HG02973 (cell line): ENCODE results near the gene SYNPR.

ENCODE experiments used
- ATAC-seq: cut with Tn5 transposase; IDR thresholded peaks from one replicate; pipeline ENCODE4 v1.9.1; 2021; ENCODE audit warnings: moderate library complexity; ENCODE audit not compliant: unreplicated experiment

The SYNPR gene

GRCh38 chr3:63370094-63370493, 92.0 kb downstream of the SYNPR start:
- ATAC-seq: no peak

- no peak for ATAC-seq
Observed at GRCh38 chr3:63383040-63383439, 104.9 kb downstream of the SYNPR start.

GRCh38 chr3:63384382-63384781, 106.3 kb downstream of the SYNPR start:
- ATAC-seq: no peak

- ATAC-seq: no peak
Observed at GRCh38 chr3:63385629-63386028, 107.5 kb downstream of the SYNPR start.

DNA sequence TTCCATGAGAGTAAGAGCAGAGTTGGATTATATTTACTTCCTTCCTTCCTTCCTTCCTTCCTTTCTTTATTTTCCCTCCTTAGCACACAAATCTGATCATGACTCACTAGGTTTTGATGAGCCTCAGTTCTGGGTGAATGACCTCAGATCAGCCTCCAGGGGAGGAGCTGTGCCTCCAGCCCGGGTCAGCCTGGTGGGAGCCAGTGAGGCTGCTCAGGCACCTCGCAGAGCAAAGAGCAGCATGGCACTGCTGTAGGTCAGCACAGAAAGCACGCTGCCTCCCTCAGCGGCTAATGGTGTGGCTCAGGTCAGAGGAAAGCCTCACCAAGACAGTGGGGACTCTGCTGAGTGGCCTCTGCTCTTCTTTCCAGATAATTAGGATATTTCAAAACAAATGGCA, 108.5 kb downstream of the SYNPR start:
- ATAC-seq: no peak

GRCh38 chr3:63387568-63387967, 109.5 kb downstream of the SYNPR start:
- ATAC-seq: no peak

GRCh38 chr3:63390710-63391230, 112.7 kb downstream of the SYNPR start:
- ATAC-seq: no peak

DNA sequence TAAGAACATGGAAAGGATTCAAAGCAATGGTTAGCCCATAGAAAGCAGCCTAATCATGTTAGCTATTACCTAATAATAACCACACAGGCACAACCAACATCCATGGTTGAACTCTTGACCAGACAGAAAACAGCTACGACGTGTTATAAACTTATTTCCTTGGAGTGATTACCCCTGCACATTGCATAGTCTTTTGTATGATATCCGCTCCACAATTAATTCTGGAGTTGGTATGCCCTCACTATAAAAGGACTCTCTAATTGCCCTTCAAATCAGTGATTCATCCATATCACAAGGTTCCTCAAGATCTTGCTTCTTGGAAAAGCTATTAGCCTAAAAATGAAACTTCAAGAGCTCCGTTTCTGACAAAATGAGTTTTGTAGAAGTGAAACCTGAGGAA, 117.9 kb downstream of the SYNPR start:
- no peak for ATAC-seq

DNA sequence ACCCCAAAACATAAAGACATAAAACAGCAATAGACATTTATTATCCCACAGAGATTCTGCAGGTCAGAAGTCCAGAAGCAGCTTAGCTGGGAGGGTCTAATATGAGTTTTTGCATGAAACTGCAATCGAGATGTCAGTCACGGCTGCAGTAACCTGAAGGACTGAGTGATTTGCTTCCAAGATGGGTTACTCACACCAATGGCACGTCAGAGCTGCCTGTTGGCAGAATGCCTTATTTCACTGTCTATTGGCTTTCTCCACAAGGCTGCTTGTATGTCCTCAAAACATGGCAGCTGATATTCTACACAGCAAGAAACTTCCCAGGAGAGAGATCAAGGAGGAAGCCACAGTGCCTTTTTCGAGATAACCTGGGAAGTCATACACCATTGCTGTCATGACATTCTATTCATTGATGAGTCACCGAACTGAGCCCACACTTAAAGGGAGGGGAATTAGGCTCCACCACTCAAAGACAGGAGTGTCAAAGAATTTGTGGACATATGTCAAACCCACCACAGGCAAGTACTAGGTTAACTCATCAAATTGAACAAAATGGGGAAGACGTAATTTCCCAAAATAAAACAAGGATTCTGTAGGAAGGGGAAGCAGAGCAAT, 122.2 kb downstream of the SYNPR start:
- no peak for ATAC-seq

DNA sequence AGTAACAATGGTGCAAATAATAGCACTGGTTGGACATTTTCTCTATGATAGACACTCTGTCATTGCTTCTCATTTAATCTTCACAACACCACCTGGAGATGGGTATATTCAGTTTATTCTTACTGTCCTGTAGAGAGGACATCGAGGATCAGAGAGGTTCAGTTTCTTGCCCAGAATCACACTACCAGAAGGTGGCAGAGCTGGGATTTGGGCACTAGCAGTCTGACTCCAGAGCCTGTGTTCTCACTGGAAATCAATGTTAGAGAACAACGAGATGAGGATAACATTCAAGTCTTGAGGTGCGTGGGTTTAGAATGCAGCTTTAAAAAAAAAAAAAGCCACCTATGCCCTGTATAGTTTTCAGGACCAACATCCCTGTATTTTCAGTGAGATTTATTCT, 127.8 kb downstream of the SYNPR start:
- no peak for ATAC-seq

GRCh38 chr3:63413523-63413922, 135.4 kb downstream of the SYNPR start:
- no peak for ATAC-seq

DNA sequence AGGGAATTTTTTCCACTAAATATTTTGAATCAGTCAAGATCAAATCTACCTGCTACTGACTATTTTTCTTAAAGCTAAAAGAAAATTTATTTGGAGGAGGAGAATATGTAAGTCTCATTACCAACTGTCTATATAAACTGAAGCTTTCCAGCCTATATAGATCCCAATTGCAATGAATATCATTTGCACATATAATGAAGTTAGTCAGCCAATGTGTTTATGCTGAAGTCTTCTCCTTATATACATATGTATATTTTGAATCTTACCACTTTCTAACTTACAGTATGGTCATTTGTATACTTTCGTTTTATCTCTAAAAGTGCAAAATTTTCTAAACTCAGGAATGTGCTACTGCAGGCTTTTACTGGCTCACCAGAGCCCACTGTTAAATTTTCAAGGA, 136.5 kb downstream of the SYNPR start:
- ATAC-seq: no peak

- ATAC-seq: no peak
Observed at GRCh38 chr3:63429905-63430304, 151.8 kb downstream of the SYNPR start.

DNA sequence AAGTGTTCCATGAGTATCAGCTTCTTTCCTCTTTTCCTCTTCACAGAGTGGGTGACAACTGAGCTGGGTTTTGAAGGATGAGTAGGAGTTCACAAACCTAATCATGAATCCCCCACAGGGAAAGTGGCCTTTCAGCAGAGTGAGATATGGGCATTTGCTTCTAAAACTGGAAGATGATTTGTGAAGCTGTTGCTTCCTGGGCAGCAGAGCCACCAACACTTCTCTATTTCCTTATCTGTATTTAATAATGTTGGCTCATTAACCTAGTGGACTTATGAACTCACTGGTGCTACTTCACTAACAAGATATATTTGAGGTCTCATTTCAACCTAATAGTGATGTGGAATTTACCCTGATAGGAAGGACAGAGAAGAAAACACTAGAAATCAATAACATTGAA, 152.8 kb downstream of the SYNPR start:
- no peak for ATAC-seq

- no peak for ATAC-seq
Observed at GRCh38 chr3:63437858-63438257, 159.8 kb downstream of the SYNPR start.

- no peak for ATAC-seq
Observed at GRCh38 chr3:63438826-63439371, 160.8 kb downstream of the SYNPR start.

GRCh38 chr3:63441262-63441661, 163.2 kb downstream of the SYNPR start:
- ATAC-seq: no peak

DNA sequence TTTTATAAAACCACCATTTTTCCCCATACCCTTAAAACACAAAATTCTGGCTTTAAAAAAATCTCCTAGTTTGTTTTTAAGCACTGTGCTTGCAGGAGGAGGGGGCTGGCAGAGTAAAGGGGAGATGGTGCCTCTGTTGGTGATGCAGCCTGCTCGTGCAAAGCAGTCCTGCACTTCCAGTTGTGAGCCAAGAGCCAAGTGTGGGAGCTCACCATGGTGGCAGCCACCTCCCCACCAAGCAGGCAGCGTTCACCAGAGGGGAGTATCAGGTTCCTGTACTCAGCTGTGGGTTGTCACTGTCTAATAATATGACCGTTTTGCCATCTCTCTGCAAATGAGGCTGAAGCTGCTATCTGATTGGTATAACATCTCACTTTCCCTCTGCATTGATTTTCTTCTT, 164.8 kb downstream of the SYNPR start:
- ATAC-seq: no peak

DNA sequence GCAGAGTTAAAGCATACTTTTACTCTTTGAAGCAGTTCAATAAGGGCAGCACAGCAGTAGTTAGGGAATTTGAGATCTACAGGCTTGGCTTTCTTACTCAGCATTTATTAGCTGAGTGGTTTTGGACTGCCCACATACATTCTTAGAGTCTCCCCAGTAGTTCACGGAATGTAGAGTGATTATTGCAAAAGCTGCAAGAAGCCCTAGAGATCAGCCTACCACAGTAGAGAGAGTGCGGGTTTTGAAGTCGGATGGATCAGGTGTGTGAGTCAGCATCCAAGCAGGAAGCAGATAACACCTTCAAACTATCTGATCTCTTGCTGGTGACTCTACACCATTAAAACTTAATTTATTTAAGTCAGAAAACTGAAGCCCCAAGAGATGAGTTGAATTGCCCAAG, 171.9 kb downstream of the SYNPR start:
- no peak for ATAC-seq

DNA sequence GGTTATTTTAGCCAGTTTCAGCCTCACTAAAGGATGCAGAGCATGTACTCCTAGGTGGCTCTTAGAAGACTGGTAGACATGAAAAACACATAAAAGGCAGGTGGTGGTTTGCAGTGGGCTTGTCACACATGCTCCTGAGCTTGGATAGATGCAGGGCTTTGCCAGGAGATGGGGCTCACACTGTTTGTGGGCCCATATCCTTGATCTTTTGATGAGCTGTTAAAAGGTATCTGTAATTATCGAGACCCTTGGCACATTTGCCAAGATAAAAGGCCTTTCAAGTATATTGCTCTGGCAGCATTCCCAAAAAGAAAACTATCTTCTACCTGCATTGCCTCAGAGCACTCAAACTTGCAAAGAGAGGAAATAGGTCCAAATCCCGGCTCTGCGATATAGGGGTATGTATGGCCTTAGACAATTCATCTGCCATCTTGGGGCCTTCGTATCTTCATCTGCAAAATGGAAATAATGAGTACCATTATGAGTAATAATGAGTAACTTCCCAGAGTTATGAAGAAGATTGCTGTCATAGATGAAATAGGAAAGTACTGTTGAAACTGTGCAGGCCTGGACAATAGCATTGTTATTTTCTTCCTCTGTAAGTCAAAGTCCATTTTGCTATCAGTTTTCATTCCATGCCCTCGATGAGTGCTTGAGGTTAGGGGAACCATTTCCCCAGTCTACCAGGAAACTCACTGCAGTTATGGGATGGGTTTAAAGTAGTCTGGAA, 172.7 kb downstream of the SYNPR start:
- no peak for ATAC-seq

DNA sequence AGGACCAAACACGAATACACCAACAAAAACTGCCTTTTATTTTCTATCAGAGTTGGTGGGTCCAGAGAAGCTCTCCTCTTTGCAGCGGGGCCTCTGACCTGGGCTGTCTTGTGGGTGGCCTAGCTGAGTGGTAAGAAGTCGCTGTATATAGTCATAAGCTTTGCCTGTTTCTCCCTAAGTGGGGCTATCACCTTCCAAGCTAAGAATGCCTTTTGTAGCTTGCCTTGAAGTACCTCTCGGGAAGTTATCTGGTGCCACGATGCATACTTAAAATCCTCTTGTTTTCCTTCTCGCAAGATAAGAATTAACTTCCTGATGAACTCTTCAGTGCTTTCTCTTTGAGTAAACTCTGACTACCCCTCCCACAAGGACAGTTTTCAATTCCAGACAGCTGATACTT, 178.8 kb downstream of the SYNPR start:
- ATAC-seq: no peak

DNA sequence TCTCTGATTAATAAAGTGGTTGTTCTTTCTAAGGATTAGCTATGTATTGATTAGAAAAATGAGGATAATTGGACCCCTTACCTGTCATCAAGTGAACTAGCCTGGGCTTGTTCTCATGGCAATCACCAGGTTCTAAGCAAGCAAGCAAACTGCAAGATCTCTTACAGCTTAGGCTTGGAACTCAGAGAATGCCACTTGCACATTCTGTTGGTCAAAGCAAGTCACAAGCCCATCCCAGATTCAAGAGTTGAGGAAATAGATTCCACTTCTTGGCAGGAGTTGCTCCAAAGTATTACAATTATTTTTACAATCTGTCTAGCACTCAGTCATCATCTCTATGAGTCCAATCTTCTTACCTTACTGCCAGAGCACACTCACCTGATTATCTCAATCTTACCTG, 180.3 kb downstream of the SYNPR start:
- ATAC-seq: no peak
